GM18505 (cell line): Measurements from ENCODE around the gene CDS1.

Experiments
- ATAC-seq: cut with Tn5 transposase; IDR thresholded peaks from one replicate; pipeline ENCODE4 v1.9.1; 2021; ENCODE audit not compliant: unreplicated experiment
- POLR2A ChIP-seq: IDR thresholded peaks from 4 replicates; pipeline ENCODE4 v1.6.1; 2011; ENCODE audit warnings: borderline replicate concordance; ENCODE audit not compliant: insufficient read depth, insufficient read length; ENCODE audit errors: extremely low read depth

The CDS1 gene

DNA sequence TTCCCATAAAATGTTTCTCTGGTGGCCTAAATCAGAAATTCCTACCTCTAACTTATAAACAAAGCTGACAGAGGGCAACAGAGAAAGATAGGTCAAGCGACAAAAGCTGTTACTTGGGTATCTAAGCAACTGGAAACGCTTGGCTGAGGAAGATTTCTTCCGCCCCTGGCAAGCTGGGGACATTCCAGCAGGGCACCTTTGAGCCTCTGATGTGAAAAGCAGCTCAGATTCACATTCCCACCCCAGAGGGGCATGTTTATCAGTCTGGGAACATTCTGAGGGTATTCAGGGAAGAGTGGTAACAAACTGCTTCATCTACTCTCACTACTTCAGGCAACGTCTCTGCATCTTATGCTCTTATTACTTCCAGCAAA lies 3.5 kb upstream of the CDS1 start:
- ATAC-seq, result no peak
- no peak for TF ChIP-seq POLR2A

DNA sequence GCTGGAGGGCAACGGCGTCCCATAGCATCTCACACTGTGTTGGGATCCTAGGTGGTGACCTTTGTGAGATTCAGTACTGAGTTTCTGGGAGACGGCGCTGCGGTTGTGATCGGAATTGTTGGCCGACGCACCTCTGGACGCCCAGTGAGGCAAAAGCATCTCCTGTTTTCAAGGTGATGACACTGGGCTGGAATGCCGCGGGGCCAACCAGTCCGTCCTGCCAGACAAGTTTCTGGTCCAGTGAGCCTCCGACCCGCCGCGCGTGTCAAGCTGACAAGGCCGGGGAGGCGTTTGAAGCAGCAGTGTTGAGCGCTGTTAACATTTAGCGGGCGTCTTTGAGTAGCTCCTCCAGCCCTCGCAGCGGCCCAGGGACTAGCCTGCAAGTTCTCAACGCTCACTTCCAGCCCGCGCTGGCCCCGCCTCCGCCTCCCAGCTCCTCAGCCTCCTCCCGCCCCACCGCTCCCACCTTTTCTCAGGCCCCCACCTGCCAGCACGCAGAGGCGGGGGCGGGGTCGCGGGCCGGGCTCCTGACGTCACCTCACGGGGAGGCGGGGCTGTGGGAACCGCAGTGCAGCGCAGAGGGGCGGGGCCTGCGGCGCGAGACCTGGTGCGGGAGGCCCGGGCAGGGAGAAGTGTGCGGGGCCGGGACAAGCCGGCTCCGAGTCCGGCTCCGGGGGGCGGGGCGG lies 482 bp upstream of the CDS1 start:
- ATAC-seq, result peak; percentile 75

GRCh38 chr4:84583876-84584380 lies 1.0 kb downstream of the CDS1 start:
- TF ChIP-seq POLR2A, result no peak
- no peak for ATAC-seq

More for the DNA sequence above, 482 bp upstream of the CDS1 start:
- no peak for TF ChIP-seq POLR2A

DNA sequence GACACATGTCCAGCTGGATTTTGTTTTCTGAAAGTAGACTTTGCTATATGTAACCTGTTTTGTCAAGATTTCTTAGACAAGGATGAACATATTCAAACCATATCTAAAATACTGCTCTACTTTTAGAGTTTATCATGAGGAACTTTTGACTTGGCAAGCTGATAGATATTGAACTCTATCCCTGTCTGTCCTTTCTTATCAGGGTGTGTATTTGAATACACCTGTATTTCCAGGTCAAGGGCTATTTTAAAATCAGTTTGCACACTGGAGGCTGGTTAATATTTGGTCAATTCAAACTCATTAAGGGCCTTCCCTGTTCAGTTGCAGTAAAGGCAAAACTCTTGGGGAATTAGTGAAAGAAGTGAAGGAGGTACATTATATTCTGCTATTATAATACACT lies 2.3 kb downstream of the CDS1 start:
- ATAC-seq, result no peak
- TF ChIP-seq POLR2A, result no peak

DNA sequence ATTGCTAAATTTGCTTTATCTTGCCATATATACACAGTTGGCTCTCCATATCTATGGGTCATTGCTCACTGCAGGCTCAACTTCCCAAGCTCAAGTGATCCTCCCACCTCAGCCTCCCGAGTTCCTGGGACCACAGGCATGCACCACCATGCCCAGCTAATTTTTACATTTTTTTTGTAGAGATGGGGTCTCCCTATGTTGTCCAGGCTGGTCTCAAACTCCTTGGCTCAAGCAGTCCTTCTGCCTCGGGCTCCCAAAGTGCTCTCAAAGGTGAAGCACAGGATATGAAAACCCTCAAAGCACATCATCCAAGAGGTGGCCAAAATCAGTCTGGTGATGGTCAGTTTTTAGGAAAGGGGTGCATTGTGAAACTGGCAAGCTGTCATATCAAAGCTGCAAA lies 11.8 kb downstream of the CDS1 start:
- no peak for TF ChIP-seq POLR2A
- ATAC-seq, result no peak

DNA sequence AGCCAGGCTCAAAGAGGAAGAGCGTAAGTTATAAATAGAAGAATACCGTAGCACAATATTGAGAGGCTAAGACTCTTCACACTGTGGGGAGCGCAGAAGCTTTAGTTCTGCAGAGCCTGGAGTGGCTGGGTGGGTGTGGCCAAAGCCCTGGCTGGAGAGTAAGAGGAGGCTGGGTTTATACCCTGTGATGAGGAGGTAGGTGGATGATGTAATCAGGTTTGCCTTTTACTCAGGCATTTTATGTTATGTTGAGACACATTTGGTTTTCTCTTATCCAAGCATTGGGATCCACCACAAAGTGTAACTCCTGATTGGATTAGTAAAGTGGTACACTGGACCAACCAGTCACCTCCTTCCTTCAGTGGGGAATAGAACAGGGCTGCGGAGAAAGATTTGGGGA lies 13.9 kb downstream of the CDS1 start:
- ATAC-seq, result no peak
- no peak for TF ChIP-seq POLR2A

GRCh38 chr4:84597450-84597849 lies 14.5 kb downstream of the CDS1 start:
- no peak for ATAC-seq
- TF ChIP-seq POLR2A, result no peak

DNA sequence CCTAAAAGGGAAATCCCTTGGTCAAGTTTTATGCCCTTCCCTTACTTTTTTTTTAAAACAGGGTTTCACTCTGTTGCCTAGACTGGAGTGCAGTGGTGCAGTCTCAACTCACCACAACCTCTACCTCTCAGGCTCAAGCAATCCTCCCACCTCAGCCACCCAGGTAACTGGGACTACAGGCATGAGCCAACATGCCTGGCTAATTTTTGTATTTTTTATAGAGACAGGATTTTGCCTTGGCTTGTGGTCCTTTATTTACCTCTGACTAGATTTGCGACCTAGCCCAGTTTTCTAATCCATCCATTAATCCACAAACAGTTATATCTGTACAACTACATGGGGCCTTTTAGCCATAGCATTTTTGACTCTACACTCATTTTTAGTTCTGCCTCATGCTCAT lies 23.7 kb downstream of the CDS1 start:
- TF ChIP-seq POLR2A, result no peak
- no peak for ATAC-seq

GRCh38 chr4:84611531-84611930 lies 28.6 kb downstream of the CDS1 start:
- no peak for TF ChIP-seq POLR2A
- no peak for ATAC-seq

DNA sequence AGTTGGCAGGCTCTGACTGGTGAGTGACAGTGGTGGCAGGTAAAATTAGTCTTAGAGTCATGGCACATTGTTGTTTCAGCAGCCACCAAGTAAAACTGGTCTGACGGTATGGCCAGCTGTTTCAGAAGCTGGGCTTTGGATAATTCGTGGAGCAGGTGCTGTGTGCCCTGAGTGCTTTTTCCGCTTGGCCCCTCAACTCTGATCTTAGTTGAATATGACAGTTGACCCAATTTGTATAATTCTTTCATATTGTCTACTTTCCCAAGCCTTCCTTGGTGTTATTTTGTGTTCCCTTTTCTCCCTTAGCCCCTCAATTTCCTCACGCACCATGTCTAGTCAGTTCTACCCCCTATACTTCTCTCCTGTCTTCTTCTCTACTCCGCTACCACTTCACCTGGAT lies 32.0 kb downstream of the CDS1 start:
- TF ChIP-seq POLR2A, result no peak
- no peak for ATAC-seq

DNA sequence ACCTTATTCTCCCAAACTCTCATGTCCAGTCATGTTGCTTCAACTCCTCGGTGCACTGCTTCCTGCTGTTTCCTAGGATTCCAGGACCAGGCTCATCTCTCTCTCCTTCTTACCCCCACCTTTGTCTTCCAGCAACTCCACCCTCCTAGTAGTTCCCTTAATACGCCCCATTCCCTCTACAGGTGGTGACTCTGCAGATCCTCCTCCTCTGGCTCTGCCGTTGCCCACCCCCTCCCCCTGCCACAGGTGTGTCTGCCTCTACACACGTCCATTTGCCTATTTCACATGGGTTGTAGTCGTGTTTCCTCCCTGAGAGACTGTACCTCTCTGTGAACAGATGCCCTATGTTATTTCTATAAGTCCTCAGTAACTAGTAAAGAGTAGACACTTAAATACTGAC lies 32.4 kb downstream of the CDS1 start:
- TF ChIP-seq POLR2A, result no peak

DNA sequence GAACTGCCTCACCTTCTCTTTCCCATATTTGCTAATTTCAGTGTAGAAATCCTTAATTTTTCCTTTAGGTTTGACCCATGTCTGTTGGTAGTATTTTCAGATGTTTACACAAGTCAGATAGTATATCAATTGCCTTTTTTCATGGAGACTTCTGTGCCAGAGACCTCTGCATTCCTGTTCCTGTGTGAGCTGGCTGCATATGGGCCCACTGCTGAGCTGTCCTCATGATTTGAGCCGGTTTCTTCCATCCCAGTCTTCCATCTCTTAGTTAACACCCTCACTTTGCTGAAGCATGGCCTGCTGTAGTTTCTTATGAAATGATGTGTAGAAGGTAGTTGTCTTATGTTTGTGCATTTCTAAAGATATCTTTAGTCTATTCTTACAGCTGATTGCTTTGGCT lies 40.0 kb downstream of the CDS1 start:
- no peak for TF ChIP-seq POLR2A
- ATAC-seq, result no peak

More for the DNA sequence above, 32.4 kb downstream of the CDS1 start:
- no peak for ATAC-seq

DNA sequence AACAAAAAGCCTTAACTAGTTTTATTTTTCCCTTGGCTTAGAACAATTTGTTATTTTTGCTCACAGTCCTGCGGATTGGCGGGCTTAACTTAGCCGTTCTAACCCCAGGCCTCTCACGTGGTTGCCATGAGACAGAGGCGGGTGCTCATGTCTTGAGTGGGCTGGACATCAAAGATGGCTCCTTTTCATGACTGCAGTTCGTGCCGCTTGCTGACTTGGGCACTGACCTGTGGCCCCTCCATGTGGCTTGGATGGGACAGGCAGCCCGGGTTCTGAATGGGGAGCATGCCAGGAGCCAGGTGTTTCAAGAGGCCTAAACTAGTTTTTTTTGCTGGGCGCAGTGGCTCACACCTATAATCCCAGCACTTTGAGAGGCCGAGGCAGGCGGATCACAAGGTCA lies 40.7 kb downstream of the CDS1 start:
- ATAC-seq, result no peak
- no peak for TF ChIP-seq POLR2A

- TF ChIP-seq POLR2A, result no peak
- no peak for ATAC-seq
Measured at GRCh38 chr4:84626673-84627072, 43.7 kb downstream of the CDS1 start.

- ATAC-seq, result no peak
Measured at GRCh38 chr4:84631573-84631972, 48.6 kb downstream of the CDS1 start.

More at GRCh38 chr4:84631573-84631972, 48.6 kb downstream of the CDS1 start:
- TF ChIP-seq POLR2A, result no peak
